Measurements from ENCODE around the gene MC2R. TPM values are rescaled to one million over a fixed set of nuclear protein-coding genes. Genes with fewer than 3 reads are reported as not detected.

MC2R gene
- total RNA-seq, result not detected in 2 replicates

DNA sequence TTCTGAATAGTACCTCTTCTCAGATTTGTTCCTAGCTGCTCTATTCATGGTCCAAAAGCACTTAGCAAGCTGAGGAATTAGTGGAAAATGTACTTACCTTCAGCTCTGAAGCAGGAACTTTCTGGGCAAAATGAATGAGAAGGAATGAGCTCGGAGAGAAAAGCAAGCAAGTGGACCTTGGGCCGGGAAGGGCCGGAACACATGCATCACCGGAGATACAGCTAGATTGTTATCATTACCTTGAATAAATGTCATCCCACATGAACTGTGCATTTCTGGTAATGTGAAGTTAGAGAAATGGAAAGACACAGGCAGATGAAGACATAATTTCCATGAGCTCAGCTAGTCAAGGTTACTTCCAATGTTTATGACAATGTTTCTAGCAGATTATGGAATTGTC is at the start of gene MC2R:
Gene MC2R (minus strand): TSS at position 146 of the 400 bp plus-strand sequence. CDS start 30,018 bp downstream, outside the sequence.

Other genes with a start within 250 kb of the MC2R start
- gene FAM210A, start 189.0 kb downstream of the MC2R start, total RNA-seq, result 13.3 TPM in 2 replicates
- 9.7 and 14.8 TPM in 2 replicates for gene RNMT, start 188.9 kb downstream of the MC2R start, total RNA-seq
- not detected in 2 replicates for gene MC5R, start 91.4 kb downstream of the MC2R start, total RNA-seq
- gene ZNF519, start 216.9 kb upstream of the MC2R start, total RNA-seq, result 2.5 and 9.3 TPM in 2 replicates